ENCODE data around the gene CST3.
A peak's percentile ranks its signal among the peaks of the same experiment; 100 is the strongest.
"Not testable (repeated sequence)": the region's sequence is repeated elsewhere in the genome, so short reads cannot be mapped to it uniquely, and the experiment has no call there.

The CST3 gene, protein sequence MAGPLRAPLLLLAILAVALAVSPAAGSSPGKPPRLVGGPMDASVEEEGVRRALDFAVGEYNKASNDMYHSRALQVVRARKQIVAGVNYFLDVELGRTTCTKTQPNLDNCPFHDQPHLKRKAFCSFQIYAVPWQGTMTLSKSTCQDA

GRCh38 chr20:23637282-23638221, at the start of gene CST3:
CST3 (minus strand) TSS chr20:23637955; CDS start chr20:23637862, 93 bp downstream.
- peak; percentile 22 for DNase-seq

DNA sequence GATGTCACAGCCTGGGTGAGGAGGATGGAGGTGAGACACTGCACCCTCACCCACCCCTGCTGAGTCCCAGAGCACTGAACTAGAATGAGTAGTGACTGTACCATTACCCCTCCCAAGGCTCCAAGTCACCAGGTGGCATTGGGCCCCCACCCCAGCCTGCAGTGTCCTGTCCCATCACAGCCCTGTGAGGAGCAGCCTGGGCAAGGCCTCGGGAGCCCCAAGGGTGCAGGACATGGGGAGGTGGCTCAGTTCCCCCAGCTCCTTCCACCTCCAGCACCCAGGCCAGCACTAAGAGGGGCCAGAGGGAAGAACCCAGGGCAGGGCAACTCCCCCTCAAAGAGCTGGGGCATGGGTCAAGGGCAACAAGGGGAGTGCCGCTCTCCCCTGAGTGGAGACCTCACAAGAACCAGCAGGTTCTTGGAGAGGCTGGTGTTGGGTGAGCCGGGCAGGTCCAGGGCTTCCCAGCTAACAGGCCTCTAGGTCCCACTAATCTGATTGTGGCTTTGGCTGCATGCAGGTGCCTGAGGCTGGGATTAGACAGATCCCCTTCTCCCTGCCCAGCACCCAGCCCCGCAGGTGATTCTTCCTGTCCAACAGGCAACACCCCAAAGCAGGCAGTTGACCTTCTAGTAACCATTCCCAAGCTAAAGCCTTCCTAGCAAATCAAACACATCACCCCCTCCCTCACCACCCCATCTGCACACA, 48.4 kb upstream of the CST3 start:
- DNase-seq: no peak

DNA sequence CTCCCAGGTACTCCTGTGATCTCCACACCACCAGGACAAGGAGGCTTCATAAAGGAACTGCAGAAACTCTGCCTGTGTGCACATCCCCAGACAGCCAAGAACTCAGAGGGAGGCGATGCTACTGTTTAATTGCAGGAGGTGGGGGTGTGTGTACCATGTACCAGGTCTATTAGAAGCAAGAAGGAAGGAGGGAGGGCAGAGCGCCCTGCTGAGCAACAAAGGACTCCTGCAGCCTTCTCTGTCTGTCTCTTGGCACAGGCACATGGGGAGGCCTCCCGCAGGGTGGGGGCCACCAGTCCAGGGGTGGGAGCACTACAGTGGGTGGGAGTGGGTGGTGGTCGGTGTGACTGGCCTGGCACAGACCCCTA, 47.8 kb upstream of the CST3 start:
- DNase-seq: not testable (repeated sequence)

DNA sequence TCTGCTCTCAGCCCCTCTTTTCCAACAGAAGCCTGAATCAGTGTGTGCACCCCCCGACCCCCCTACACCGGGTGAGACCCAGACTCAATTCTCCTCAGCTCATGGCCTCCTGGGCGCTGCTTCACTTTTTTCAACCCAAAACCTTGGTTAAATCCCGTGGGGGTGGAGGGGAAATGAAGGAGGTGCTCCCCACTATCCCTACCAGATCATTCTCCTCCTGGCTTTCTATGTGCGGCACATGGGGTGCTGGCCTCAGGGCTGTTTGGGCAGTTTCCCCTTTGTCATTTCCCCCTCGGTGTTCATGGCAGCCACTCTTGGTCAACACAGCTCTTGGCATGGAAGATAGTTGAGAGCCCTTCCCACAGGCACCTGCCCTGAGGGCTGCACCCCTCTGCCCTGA, 46.5 kb upstream of the CST3 start:
- DNase-seq: no peak

DNA sequence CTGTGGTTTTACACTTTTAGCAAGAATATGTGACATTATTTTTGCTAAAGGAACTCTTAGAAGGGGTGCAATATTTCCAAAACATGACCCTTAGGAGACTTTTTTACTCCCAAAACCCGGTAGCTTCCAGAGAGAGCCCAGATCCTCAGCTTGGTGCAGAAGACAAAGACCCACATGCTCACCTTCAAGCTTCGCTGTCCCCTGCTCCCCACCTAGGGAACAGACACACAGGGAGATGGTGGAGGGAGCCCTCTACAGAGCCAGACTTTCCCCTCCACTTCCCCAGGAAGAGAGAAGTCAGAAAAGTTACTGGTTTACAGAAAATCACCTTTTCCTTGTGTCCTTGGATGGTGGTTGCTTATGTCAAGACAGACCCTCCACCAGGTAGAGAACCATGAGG, 46.1 kb upstream of the CST3 start:
- no peak for DNase-seq

DNA sequence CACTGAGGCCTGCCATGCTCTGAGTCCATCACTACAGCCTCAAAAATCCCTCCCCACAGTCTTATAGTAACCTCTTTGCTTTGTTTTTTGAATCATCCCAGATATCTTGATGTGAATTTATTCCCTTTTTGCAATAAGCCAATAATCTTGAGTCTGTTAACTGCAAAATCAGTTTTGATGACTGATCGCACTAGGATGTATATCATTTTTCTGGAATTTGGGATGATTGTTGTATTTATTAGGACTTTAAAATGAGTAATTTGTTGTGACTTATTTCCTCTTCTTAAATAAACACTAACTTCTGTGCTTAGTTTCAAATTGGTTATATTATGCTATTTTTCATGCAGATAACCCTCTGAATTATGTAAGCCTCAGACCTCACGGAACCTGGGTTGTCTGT, 45.5 kb upstream of the CST3 start:
- no peak for DNase-seq

DNA sequence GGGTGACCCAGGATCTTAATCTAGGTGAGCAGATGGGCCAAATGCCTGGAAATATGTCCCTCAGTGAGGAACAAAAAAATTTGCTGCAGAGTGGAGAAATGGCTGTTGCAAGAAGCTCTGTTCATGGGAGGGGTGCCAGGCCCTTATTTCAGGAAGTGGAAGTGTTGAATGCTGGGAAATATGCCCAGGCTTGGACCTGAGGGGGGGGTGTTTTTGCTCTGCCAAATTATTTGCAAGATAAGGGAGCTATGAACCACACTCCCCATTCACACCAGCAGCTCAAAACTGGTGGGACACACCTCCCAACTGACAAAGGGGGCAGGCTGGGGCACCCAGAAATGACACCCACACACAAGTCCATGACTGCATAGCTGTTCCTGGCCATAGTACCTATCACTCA, 42.4 kb upstream of the CST3 start:
- no peak for DNase-seq

GRCh38 chr20:23679133-23680092, 41.7 kb upstream of the CST3 start:
- no peak for DNase-seq

DNA sequence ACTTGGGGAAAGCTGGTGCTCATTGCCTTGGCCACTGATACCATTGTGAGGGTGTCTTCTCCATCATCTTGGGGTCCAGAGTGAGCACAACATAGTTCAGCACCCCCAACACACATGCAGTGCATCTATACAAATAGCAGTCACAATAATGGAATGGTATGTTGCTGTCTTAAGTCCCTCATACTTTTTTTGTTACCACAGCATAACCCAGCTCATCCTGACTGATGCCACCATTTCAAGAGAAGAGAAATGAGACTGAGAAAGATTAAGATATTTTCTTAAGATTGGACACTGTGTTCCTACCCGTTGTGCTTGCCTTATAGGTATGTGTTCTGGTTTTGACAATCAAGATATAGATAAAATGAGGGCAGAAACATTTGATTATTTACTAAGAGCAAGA, 35.5 kb upstream of the CST3 start:
- DNase-seq: no peak

DNA sequence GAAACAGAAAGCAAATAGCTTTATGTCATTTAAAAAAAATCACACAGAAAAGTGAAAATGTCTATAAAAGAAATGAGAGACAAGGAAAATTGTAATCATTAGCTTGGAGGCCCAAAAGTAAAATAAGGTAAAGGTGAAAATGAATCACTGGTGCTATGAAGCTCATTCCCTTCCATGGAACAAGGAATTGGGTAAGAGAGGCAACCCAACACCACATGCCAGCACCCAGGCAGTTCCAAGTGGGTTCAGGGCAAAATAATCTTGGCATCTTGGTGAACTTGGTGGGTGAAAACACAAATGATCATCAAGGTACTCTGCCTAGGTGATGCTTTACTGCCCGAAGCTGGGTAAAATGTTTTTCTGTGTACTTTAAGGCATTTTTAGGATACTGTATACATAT, 34.4 kb upstream of the CST3 start:
- no peak for DNase-seq

DNA sequence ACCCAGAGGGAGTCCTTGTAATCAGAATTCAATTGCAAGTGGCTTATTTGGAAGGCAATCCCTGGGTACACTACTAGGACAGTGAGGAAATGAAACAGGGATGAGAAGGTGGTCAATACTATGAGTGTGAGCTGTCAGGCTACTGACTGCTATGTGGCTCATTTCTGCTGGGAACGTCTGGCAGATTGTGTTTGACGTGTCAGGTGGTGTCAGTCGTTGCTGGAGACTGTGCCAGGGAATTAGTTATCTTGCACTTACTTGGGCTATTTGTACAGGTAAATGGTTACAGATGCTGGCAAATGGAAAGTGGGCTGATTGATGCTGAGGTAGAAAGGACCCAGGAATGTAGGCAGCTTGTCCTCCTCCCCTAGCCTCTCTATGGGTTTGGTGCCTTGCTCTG, 33.7 kb upstream of the CST3 start:
- DNase-seq: no peak

DNA sequence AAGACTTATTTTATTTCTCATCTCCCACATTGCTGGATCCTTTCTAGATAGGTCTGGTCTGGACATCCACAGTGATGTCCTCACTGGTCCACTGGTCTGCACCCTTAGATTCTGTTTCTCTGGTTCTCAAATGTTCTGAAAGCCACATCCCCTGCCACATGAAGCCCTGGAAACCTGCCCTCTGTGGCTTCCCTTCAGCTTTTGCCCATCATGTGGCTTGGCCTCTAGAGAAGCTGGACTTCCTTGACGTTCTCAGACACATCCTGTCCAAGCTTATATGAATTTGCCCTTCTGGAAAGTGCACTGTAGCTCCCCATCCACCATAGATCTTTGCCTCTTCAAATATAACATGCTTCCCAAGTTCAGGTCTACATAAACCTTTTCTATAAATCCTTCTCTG, 32.6 kb upstream of the CST3 start:
- DNase-seq: no peak

DNA sequence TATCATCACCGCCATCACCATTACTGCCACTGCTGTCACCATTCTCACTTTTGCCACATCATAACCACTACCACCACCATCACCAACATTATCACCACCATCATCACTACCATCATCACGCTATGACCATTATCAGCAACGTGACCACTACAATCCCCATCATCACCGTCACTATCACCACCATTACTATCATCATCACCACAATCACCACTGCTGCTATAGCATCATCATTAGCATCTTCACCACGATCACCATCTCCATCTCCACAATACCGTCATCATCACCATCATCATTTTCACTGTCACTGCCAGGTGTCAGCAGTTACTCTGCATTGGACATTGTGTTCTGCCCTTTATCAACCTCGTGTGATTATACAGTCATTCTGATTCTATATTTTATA, 32.1 kb upstream of the CST3 start:
- no peak for DNase-seq

GRCh38 chr20:23669327-23669726, 31.6 kb upstream of the CST3 start:
- DNase-seq: no peak

DNA sequence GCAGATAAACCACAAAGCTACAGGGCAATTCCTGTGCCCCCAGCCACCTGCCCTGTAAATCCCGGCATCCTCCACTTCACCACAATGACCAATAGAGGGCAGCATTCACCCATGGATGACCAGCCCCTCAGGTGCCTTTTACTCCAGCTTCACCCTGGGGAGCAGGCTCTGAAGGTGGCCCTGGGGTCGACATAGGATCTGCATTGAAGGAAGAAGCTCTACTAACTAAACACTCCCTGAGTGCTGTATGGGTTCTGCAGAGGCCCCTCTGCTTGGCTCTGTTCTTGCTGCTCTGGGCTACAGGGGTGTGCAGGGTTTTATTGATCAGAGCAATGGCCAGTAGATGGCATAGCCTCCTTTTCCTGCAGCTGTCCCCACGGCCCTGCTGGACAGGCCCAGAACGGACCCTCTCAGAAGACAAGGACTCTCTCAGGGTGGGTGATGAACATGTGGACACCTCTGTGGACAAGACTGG, 30.8 kb upstream of the CST3 start:
- peak; percentile 18 for DNase-seq

- no peak for DNase-seq
Measured at GRCh38 chr20:23667666-23668065, 29.9 kb upstream of the CST3 start.

- no peak for DNase-seq
Measured at GRCh38 chr20:23666698-23667097, 28.9 kb upstream of the CST3 start.

- DNase-seq: no peak
Measured at GRCh38 chr20:23666189-23666588, 28.4 kb upstream of the CST3 start.

GRCh38 chr20:23664954-23665353, 27.2 kb upstream of the CST3 start:
- DNase-seq: no peak

GRCh38 chr20:23664046-23664445, 26.3 kb upstream of the CST3 start:
- DNase-seq: not testable (repeated sequence)

DNA sequence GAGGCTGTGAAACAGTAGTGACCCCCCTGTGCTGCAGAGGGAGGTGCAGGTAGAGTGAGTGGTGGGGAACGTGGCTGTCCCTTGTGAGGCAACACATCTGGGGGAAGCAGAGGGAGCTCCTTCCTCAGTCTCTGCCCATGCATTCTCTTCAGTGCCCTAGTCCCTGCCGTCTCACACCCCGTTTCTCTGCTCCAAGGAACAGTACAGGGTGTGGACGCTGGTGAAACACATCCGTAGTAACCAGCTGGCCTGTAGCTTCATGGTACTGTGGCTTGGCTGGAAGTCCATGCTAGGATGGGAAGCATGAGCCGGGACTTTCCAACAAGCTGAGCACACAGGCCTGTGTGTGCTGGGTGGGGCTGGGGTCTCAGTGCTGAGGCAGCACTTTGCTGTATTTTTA, 25.4 kb upstream of the CST3 start:
- DNase-seq: no peak

DNA sequence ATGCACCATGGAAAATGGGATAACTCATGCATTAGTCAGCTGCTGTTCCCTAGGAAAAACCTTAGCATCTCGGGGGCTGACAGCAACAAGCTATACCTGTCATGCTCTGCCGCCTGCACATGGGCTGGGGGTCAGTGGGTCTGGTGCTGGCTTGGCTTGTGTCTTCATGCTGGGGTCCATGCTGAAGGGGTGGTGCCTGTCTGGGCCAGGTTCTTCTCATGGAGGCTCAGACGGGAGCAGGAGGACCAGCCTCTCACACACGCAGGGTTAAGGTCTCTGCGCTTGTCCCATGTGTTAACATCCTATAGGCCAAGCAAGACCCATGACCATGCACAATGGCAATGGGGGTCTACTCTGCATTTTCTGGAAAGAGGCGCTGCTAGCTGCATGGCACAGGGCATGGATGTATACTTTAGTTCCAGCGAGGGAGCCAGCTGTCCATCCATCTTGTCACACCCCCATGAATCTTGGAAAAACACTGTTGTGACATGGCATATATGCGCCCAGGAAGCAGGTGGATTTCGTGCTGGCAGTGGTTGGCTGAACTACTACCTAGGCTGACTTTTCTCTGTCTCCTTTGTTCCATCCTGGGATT, 24.6 kb upstream of the CST3 start:
- DNase-seq: no peak
